Measurements from ENCODE around the gene RASGRF1.

- TF ChIP-seq CTCF (conservative IDR thresholded peaks at IDR 0.05; ENCODE audit: low read depth, low read length) (no peak), EZH2phosphoT487 (IDR thresholded peaks at IDR 0.05; ENCODE audit: borderline replicate concordance, low read length) (no peak)
These were observed 100.3 kb downstream of the RASGRF1 start for GRCh38 chr15:78990278-78990677.
